GM04504 (cell line): ENCODE data around the gene RNF14.

ENCODE experiments used
- DNase-seq: peaks from one replicate; pipeline ENCODE4 v3.0.0-alpha.2; 2012; ENCODE audit warnings: low read depth

Gene RNF14

DNA sequence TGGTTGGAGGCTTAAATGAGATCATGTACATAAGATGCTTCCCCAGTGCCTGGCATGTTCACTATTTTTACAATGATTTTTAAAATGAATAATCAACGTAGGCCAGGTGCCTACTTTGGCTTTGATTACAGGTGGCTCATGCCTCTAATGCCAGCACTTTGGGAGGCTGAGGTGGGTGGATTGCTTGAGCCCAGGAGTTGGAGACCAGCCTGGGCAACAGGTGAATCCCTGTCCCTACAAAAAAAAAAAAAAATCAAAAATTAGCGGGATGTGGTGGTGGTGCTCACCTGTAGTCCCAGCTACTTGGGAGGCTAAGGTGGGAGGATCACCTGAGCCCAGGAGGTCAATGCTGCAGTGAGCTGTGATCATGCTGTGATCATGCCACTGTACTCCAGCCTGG, 20.1 kb upstream of the RNF14 start:
- DNase-seq: no peak

DNA sequence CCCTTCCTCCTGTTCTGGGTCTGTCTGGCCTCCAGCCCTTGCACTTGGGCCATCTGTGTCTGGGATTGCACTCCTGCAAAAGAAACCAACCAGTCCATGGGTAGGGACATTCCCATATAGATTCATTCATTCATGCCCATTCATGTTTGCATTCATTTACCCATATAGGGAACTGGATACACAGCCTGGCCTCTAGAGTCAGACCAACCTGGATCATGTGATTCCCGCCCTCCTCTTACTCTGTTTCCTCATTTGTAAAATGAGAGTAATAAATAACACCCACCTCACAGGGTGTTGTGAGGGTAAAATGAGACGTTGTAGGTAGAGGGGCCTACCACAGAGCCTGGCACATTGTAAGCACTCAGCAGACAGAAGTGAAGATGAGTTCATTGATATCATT, 19.4 kb upstream of the RNF14 start:
- no peak for DNase-seq

- DNase-seq: no peak
Observed at GRCh38 chr5:141950207-141951005, 18.5 kb upstream of the RNF14 start.

DNA sequence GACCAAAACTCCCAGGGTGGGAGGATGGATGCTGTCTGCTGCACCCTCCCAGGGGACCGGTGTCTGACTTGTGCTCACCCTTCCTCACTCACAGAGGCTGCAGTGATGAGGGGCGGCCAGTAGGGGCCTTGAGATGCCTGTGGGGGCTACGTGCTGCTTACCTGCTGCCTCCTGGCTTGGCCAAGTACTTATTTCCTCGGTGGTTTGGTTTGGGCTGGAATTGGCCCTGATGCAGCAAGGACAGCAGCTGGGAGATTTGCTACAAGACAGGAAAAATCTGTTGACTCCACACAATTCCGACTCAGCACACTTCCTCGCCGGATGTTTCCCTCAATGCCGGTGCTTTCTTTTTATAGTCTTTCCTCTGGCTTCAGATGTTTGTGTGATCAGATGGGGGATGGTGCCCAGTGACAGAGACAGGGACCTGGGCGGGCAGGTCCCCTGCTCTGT, 17.5 kb upstream of the RNF14 start:
- DNase-seq: no peak

DNA sequence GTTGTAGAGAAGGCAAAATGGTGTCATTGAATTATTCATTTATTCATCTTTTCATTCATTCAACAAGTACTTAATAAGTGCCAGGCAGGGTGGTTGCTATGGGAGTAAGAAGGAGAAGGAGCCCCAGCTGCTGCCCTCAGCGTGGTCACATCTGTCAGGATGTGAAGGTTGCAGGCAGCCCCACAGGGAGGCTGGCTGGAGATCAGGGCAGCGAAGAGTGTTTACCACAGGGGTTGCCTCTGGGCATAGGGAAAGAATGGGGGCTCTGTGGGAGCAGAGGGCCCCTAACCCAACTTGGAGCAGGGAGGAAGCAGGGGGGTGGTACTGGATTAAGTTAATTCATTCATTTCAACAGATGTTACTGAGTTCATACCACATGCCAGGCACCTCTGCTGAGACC, 16.9 kb upstream of the RNF14 start:
- no peak for DNase-seq

DNA sequence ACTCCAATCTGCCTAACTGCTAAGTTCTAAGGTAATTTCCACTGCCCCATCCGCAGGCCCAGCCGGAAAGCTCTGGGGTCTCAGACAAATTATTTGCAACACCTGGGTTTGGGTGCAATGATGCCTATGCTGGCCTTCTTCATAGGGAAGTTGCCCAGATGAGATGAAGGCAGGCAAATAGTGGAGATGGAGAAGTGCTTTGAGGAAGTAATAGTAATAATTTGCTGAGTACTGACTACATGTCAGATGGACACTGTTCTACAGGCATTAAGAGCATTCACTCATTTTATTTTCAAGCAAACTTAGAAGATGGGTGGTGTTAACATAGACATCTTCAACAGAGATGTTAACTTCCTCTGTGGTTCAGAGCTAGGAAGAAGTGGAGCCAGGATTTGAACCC, 14.7 kb upstream of the RNF14 start:
- no peak for DNase-seq

DNA sequence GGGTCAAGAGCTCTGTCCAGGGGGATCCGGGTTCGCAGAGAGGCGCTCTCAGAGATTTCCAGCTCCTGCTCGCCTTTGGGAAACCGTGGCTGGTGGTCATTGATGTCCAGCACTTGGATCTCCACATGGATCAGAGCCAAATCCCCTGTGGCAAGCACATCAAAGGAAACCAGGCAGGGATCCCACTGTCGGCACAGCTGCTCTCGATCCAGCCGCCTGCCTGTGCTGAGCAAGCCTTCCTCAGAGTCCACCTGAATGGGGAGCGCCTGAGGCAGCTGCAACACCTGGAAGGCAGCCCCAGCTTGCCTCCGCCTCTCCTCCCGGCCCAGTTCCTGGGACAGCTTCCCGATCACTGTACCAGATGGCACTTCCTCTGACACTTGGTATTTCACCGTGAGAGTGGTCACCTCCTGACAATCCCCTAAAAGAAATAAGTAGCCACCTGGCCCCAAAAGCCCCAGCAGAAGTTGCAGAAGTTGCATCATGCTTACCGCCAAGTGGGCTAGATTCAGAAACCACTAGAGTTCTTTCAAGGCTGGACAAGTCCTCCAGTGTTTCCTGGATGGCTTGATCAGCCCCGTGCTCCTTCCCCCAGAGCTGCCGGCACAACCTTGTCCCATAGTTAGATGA, 11.4 kb upstream of the RNF14 start:
- DNase-seq: no peak

DNA sequence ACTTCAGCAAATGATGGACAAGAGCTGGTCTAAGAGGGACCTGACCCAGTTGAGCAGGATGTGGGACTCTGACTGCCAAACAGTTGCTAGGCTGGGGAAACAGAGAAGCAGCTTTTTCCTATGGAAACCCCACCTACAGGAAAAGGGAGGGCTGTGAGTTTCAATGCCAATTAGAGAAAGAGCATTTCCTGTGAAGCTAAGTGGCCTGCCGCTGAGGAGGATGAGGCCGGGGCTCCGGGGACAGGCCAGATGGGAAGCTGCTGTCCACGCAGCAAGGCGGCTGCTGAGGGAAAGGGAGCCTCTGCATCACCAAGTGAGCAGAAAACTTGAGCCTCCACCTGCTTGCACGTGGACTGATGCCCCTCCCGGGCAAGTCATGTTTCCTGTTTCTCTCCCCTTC, 10.8 kb upstream of the RNF14 start, which contains the start of gene PCDH12:
TSS of gene PCDH12 (minus strand) at position 90 of the 400 bp plus-strand sequence. CDS start 351 bp downstream, outside the sequence.
- DNase-seq: no peak

GRCh38 chr5:141958546-141959172, 10.2 kb upstream of the RNF14 start:
- no peak for DNase-seq

GRCh38 chr5:141960018-141960417, 8.9 kb upstream of the RNF14 start:
- DNase-seq: no peak

- DNase-seq: peak; percentile 73
Observed at GRCh38 chr5:141960449-141961323, 8.2 kb upstream of the RNF14 start.

- no peak for DNase-seq
Observed at GRCh38 chr5:141961466-141961865, 7.4 kb upstream of the RNF14 start.

GRCh38 chr5:141963701-141964100, 5.2 kb upstream of the RNF14 start:
- DNase-seq: no peak

GRCh38 chr5:141965071-141965470, 3.8 kb upstream of the RNF14 start:
- DNase-seq: no peak

GRCh38 chr5:141966275-141966962, 2.5 kb upstream of the RNF14 start:
- DNase-seq: no peak

GRCh38 chr5:141966963-141967333, 2.0 kb upstream of the RNF14 start:
- DNase-seq: no peak

DNA sequence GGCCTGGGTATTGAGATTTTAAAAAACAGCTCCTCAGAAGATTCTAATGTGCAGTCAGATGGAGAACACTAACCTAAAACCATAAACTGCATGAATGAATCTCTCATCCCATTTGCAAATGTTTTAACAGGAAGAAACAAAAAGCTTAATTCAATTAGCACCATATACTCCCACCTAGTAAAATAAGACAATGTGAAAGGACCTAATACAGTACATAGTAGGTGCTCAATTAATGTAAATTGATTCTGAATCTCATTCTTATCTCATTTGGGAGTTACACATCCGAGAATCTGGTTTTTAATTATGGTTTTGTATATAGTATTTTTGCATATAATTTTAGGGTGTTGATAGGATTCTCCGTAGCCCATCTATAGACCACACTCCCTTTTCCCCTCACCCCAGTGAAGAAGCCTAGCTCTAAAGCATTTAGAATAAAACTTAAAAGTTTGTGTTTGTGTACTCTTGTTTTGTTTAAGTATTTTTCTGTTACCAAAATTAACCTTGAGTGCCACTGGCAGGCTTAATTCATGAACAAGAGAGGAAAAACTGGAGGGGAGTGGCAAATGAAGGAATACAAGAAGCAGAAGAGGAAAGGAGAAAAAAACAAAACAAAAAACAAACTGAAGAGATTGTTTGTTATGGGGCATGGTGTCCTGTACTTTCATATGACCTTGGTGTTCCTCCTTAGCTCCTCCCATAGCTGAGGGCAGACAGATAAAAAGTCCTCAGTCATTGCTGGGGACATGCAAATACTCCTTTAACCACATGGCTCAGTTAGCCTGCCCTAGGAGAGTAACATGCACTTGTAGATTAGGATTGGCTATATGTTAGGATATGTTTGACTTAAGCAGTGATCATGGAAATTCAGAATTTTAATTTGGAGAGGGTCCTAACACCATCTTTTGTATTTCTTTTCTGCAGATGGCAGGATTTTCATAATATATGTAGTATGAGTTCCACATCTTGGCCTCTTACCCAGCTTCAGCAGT, 1.2 kb downstream of the RNF14 start:
- no peak for DNase-seq

DNA sequence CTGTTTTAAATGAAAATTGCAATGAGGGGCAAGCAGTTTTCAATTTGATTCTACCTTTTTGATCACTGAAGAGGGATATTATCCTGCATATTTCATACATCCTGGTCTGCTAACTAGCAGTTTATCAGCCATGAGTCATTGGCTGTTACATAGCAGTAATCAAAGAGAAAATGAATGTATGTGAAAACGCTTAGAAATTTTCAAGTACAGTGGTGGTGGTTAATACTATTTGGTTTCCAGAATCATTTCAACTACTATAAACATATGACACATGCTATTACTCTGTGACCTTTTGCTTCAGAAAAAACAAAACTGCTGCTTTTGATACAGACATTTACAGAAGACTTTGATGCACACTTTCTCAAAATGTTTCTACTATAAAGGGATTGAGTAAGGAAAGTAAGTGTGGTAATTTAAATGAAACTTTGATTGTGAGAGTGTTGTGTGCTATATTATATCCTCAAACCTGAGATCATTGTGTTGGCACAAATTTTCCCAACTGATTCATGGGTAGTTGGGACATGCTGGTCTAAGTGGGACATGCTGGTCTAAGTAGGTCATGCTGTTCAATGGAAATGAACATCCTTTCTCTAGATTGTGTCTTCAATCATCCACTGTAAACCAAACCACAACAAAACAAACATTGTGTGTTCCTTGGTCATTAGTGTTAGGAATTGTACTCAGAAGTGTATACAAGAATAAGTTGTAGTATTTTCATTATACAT, 5.1 kb downstream of the RNF14 start:
- DNase-seq: no peak

- no peak for DNase-seq
Observed at GRCh38 chr5:141976176-141976575, 7.3 kb downstream of the RNF14 start.

GRCh38 chr5:141978389-141978788, 9.5 kb downstream of the RNF14 start:
- no peak for DNase-seq
